ENCODE measurements around the gene SMG6. TPM values are rescaled to one million over a fixed set of nuclear protein-coding genes. Genes with fewer than 3 reads are reported as not detected.
"Not testable (repeated sequence)": the region's sequence is repeated elsewhere in the genome, so short reads cannot be mapped to it uniquely, and the experiment has no call there.

Gene SMG6
- total RNA-seq, 1 donor from 2014 or later, result 19.3 TPM

DNA sequence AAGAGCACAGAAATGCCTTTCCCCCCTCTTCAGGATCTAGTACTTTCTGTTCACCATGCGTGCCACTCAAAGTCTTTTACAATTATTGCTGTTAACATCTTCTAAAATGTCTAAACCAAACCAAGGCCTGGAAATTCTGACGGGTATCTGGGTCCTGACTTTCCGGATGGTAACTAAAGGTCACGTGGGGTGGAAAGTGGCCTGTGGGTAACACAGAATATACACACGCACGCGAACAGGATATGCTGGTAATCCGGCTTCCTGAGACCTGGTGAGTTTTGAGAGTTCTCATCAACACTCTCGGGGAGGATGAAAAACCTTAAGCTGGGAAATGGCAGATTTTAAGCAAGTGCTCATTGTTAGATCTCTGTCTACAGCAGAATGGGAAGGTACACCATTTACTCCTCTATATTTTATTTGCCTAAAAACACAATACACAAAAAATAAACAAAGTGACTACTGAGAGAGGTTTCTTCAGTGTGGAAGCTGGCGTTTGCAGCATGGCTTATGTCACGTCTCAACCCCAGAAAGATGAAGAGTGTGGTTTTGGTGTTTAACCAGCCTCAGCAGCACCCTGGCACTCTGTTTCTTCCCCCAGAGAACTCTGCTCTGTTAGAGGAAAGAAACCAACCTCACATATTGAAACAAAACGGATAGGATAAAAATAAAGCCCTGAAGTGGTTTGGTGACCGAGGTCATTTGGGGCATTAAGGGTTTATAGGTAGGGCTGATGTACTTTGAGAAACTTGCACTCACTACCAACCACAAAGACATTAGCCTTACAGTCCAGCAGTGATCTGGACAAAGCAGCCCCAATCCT lies 37.3 kb downstream of the SMG6 start:
- DNase-seq, result no peak

DNA sequence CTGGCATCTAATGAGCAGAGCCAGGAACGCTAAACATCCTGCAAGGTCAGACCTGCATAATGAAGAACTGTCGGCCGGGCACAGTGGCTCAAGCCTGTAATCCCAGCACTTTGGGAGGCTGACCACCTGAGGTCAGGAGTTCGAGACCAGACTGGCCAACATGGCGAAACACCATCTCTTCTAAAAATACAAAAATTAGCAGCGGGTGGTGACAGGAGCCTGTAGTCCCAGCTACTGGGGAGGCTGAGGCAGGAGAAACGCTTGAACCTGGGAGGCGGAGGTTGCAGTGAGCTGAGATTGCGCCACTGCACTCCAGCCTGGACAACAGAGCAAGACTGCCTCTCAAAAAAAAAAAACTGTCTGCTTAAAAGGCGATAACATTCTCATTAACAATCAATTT lies 38.4 kb downstream of the SMG6 start:
- ATAC-seq (ENCODE audit: poor library complexity); intact Hi-C loops (cut with DNase I): not testable (repeated sequence)

More for the DNA sequence above, 37.3 kb downstream of the SMG6 start:
- ATAC-seq (ENCODE audit: poor library complexity), result no peak
- intact Hi-C loops (cut with DNase I), result no loop called here

DNA sequence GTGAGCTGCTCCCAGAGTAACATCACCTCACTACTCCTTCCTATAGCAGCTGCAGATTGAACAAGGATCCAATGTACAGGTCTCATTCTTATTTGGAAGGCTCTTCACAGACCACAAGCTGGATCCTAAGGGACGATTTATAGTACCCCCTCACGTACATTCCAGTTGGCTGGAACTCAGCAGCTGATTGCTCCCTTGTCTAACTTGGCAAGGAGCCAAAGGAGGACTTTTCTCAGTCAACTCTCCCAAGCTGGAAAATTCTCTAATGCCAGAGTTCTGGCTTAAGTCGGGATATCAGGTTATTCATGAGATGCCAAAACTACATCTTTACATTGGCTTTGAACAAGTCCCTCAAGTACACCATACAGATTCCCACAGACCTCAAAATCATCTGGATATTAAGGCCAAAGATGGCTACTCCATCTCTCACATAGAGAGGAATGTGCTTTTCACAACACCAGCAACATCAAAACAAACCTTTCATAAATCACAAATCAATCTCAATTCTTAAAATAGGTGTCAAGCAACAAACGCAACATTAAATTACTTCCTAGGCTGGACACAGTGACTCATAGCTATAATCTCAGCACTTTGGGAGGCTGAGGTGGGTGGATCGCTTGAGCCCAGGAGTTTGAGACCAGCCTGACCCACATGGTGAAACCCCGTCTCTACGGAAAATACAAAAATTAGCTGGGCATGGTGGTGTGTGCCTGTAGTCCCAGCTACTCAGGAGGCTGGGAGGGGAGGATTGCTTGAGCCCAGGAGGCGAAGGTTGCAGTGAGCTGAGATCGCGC lies 39.3 kb downstream of the SMG6 start:
- no peak for ATAC-seq (ENCODE audit: poor library complexity)
- DNase-seq, result no peak
- intact Hi-C loops (cut with DNase I), result no loop called here

More for the DNA sequence above, 38.4 kb downstream of the SMG6 start:
- not testable (repeated sequence) for DNase-seq

DNA sequence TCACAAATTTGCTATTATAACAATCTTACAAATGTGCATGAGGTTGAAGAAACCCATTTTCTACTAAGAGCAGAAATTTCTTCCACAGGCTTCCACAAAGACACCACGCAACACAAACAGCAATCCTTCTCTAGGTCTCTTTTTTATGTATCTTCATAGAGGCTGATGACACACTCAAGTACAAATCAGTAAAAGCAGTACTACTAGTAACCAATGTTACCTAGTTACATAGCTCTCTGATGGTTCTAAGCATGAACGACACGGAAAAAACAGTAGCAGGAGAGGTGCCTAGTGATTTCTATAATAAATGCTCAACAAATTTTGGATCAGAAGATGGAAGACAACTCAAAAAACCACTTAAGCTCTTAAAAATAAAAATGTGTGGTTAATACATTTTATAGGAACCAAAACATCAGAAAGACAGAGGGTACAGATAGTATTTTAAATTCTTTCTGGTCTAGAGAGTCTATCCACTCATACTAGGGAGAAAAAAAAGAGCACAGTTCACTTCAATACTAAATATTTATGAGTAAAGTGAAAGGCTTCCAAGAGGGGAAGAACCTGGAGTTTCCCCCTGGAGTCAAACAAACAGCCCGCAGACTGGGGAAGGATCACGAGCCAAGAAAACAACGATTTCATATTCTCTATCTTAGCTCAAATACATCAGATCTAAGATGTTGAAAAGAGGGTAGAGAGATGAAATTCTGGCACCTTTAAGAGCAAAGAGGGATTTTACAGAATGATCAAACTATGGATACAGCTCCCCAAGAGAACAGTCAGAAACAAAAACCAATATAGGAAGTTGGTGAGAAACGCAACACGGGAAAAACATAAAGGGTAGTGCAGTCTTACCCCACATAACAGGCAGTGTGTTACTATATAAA lies 40.2 kb downstream of the SMG6 start:
- DNase-seq (no peak), ATAC-seq (ENCODE audit: poor library complexity) (no peak)
- intact Hi-C loops (cut with DNase I), result no loop called here

DNA sequence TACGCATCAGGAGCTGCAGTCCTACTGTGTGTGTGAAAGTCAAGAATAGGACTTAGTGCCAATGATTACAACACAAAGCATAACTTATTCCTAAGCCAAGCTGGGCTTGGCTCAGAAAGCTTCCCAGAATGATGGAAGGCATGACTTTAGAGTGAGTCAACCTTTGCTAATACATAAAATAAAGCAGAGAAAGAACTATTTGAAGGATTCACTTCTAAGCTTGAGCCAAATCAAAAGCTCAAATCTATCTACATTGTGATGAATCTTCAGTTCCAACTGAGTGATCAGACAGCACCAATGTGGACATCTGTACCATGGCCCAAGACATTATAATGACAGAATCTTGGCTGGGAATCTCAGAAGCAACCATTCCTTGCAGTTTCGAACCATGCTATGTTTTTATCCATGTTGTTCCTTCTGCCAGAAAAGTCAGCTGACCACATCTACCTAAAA lies 41.4 kb downstream of the SMG6 start:
- ATAC-seq (ENCODE audit: poor library complexity) (no peak), DNase-seq (no peak)
- intact Hi-C loops (cut with DNase I), result no loop called here

DNA sequence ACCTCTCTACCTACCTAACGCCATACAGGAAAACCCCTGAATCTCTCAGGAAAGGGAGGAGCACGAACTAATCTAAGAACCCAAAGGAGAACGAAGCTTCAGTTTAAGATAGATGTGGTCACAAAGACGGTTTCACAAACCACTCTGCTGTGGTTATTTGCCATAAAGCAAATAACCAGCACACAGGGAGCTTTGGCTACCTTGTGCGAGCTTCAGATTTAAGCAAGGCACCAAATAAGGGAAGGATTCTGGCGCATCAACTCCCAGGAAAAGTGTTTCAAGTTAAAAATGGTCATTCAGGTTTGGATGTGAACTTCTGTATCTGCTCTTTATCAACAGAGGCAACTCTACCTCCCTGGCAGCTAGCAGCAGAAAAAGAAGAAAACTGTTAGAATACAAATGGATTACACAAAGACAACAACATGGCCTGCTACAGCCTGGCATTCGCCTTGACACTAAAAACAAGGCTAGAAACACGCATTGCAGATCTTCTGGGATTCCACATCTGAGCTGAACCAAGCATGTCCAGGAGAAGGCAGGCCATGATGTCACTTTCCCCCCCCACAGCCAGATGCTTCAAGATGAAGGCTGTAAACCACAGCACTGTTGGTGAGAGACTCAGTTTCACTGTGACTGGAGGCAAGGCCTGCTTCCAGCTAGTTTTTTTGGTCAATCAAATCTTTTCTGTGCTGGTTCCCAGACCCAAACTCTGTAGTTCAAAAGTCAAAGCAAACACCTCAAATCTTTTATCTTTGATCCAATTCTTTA lies 43.6 kb downstream of the SMG6 start:
- ATAC-seq (ENCODE audit: poor library complexity), result no peak
- intact Hi-C loops (cut with DNase I), result no loop called here
- DNase-seq, result no peak

DNA sequence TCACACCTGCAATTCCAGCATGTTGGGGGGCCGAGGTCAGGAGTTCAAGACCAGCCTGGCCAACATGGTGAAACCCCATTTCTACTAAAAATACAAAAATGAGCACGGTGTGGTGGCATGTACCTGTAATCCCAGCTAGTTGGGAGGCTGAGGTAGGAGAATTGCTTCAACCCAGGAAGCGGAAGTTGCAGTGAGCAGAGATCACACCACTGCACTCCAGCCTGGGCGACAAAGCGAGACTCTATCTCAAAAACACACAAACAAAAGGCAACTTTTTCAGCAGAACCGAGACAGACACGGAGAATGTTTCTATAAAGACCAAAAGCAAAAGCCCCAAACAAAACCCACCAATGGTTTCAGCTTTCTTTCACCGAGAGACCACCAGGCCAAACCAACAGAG lies 44.8 kb downstream of the SMG6 start:
- ATAC-seq (ENCODE audit: poor library complexity); DNase-seq; intact Hi-C loops (cut with DNase I): not testable (repeated sequence)

DNA sequence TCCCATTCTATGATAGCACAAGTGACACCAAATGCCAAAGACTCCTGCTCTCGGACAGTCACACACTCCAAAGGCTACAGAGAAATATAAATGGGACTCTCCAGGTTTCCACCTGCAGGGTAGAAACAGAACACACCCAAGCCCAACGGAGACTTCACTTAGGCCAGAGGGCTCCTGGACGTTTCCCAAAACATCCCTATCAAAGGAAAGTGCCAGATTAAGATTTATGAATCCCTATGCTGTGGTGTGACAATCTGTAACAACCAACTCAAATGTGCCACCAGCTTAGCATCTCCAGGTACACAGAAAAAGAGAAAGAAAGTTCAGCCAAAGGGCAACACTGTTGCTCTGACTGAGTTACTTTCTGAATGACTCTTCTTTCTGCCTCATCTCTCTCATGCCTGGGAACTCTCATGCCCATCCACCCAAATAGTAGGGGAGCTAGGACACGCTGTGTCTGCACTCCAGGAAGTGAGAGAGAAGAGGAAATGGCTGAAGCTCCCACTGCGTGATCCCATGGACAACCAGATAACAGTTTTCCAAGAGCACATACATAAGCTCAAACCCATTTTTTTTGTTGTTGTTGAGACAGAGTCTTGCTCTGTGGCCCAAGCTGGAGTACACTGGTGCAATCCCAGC lies 49.7 kb downstream of the SMG6 start:
- ATAC-seq (ENCODE audit: poor library complexity), result no peak
- intact Hi-C loops (cut with DNase I), result no loop called here
- DNase-seq, result no peak

DNA sequence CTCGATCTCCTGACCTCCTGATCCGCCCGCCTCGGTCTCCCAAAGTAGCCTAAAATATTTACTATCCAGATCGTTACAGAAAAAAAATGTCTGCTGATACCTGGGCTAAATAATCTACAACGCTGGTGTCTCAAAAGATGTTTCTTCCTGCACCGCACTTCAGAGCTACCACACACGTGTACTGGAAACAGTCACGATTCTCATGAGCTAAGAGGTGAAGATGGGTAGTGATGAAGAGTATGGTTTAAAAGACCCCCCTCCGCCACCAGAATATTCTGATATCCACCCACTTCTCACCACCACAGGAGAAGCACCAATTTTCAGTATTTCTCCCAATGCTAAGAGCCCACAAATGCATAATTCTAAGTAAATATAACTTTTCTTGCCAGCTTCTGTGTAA lies 50.2 kb downstream of the SMG6 start:
- intact Hi-C loops (cut with DNase I), result no loop called here
- ATAC-seq (ENCODE audit: poor library complexity), result no peak

DNA sequence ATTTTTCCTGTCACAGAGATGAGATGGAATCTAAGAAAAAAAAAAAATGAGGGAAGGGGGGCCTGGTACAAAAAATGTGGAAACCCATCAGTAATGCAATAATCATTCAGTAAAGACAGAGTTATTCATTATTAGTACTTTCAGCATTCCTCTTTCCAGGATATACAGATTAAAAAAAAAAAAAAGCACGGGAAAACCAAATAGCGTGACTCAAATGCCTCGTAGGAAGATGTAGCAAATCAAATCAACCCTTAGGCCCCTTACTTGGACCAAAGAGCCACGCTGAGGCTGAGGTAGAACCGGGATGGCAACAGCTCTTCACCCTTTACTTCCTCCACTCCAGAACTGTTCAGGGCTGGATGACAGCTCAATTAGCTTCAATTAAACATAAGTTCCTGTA lies 52.5 kb downstream of the SMG6 start:
- ATAC-seq (ENCODE audit: poor library complexity), result no peak
- intact Hi-C loops (cut with DNase I), result no loop called here
- no peak for DNase-seq

More for the DNA sequence above, 50.2 kb downstream of the SMG6 start:
- DNase-seq, result no peak

DNA sequence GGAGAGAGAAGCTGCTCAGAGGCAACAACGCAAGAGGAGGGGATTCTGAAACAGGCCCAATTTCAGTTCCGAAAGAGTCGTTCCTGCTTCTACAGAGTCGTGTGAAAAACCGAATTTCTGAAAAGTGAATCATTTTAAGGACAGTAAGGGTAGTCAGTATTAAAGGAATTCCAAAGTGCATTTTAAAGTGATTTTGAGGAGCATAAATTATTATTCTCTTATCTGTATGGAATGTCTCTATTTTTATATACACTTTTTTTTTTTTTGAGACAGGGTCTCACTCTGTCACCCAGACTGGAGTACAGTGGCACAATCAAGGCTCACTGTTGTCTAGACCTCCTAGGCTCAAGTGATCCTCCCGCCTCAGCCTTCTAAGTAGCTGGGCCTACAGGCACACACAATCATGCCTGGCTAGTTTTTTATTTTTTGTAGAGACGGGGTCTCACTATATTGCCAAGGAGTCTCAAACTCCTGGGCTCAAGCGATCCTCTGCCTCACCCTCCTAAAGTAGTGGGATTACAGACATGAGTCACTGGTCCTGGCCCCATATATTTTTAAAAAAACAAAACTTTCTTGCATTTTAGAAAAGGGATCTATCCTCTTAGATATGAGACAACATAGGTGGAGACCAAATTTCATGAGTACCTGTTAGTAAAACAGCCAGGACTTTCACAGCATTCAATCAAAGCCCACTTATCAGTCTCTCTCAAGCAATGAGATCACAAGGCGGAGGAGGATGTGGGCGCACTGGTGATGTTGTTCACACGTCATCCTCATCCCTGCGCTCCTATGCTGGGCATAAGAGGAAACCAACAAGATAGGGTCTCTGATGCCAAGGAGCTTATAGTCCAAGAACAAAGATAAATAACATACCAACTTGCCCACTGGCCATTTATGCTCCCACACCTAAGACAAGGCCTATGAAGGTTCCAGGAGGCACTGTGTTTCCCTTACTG lies 53.2 kb downstream of the SMG6 start:
- ATAC-seq (ENCODE audit: poor library complexity), result no peak
- no peak for DNase-seq
- intact Hi-C loops (cut with DNase I), result no loop called here

DNA sequence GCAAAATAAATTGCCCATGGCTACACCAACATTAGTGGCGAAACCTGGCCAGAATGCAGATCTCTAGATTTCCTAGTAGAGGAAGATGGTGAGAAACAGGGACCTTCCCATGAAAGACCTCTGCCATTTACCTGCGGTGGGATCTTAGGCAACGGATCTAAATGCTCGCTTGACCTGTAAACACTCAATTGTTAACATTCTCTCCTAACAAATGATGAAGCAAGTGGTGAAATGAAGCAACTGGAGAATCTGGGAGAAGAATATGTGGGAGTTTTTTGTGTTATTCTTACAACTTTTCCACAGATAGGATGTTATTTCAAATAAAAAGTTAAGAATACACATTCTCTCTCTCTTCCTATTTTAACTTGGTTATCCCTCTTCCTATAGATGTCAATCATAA lies 56.6 kb downstream of the SMG6 start:
- intact Hi-C loops (cut with DNase I), result loop anchor here (10.0 kb wide), 1 partner anchor 152 kb away; no protein-coding TSS in a partner anchor
- DNase-seq (no peak), ATAC-seq (ENCODE audit: poor library complexity) (no peak)

DNA sequence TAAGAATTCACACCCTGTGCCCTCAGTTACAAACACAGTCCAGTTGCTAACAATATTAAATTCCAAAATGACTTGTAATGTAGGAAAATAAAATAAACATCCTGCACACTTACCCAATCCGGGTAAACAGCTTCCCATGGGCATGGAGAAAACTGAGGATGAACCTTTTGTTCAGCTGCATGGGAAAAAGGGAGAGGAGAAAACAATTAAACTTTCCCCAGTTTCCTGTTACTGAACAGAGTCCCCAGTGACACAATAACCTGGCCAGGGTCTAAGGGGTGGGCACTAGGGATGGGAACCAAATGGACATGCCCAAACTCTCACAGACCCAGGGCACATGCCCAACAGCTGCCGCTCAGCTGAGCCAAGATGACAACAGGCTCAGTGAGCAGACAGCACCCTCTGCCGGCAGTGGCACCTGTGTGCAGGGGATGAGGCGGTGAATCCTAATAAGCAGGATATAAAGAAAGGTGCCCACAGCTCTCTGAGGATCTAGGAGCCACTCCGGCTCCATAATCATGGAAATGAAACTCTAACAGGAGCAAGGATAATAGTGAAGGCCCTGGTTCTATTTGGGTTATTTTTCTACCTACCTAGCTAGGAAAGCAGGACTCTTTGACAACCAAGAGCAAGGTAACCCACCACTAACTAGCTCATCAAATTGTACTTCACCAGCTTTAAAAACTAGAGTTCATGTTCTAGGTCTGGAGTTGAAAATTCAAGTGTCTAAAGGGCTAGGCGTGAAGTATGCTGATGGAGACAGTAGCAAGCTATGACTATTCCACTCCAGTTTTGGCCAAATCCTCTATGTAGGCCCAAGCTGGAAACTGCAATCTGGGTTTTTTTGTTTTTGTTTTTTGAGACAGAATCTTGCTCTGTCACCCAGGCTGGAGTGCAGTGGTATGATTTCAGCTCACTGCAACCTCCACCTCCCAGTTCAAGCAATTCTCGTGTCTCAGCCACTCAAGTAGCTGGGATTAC lies 58.8 kb downstream of the SMG6 start:
- ATAC-seq (ENCODE audit: poor library complexity) (peak; percentile 93), DNase-seq (peak; percentile 93)
- intact Hi-C loops (cut with DNase I), result loop anchor here (2.0 to 10.0 kb wide), 2 partner anchors 150 to 192 kb away; no protein-coding TSS in a partner anchor

DNA sequence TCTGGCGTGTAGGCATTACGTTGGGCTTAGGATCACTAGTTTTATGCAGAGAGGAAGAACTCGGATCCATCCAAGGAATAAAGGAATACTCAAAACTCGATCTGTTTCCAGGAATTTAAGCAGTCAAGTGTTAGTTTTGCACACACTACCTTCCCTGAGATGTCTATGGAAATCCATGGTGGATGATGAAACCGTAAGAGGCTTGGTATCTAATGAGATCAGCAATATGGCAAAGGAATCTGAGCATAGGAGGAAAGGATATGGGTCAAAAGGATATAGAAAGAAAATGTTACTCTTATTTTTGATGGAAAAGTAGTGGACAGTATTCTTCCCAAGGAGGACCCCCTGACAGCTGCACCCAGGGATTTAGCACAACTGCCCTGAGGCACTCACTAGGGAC lies 59.6 kb downstream of the SMG6 start:
- no peak for ATAC-seq (ENCODE audit: poor library complexity)
- intact Hi-C loops (cut with DNase I), result loop anchor here (2.0 to 10.0 kb wide), 2 partner anchors 149 to 191 kb away; no protein-coding TSS in a partner anchor
- DNase-seq, result no peak

DNA sequence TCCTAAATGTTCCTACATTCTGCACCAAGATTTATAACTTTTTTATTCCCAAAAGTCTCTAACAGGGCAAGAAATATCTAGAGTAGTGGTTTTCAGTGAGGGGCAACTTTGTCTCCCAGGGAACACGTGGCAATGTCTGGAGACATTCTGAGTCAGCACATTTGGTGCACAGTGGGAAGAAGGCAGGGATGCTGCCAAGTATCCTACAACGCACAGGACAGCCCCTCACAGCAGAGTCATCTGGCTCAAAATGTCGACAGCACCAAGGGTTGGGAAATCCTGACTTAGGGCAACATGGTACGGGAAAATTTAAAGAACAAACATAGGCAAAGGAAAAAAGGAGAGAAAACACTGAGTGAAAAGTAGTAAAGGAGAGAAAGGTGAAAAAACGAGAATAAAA lies 61.8 kb downstream of the SMG6 start:
- DNase-seq, result no peak
- intact Hi-C loops (cut with DNase I), result loop anchor here (10.0 kb wide), 1 partner anchor 147 kb away; no protein-coding TSS in a partner anchor
- ATAC-seq (ENCODE audit: poor library complexity), result no peak
